Renal cortical epithelial cell (primary cell): Measurements from ENCODE around the gene FXN. TPM values are rescaled to one million over a fixed set of nuclear protein-coding genes. Genes with fewer than 3 reads are reported as not detected.
"Not testable (repeated sequence)": the region's sequence is repeated elsewhere in the genome, so short reads cannot be mapped to it uniquely, and the experiment has no call there.

Experiments used
- DNase-seq: peaks from one replicate; pipeline ENCODE4 v3.0.0-alpha.2; 2011; ENCODE audit warnings: low read depth
- total RNA-seq: library from RNA; depleted of rRNA; stranded (reverse); fragments of >200 nt; gene quantifications from 2 replicates; pipeline ENCODE4 v1.2.3, GENCODE V29; 2014

Gene FXN
- total RNA-seq, 1 donor from 2014 or later: 8.7 TPM

DNA sequence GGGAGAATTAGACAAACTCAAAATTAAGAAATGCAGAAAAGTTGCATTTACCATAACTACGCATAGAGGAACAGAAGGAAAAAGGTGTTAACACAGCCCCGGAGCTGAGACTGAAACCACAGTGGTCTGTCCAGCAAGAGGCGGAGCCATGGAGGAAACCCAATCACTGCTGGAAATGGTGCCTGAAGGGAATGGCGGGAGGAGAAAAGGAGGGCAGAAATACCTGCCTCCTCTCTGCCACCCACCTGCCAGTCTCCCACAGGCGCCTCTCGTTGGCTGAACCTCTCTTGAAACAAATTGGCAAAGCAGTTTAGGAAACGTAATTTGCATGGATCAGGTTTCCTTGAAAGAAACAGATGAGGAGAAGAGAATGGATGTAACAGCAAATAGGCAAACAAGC, 11.9 kb upstream of the FXN start:
- no peak for DNase-seq

DNA sequence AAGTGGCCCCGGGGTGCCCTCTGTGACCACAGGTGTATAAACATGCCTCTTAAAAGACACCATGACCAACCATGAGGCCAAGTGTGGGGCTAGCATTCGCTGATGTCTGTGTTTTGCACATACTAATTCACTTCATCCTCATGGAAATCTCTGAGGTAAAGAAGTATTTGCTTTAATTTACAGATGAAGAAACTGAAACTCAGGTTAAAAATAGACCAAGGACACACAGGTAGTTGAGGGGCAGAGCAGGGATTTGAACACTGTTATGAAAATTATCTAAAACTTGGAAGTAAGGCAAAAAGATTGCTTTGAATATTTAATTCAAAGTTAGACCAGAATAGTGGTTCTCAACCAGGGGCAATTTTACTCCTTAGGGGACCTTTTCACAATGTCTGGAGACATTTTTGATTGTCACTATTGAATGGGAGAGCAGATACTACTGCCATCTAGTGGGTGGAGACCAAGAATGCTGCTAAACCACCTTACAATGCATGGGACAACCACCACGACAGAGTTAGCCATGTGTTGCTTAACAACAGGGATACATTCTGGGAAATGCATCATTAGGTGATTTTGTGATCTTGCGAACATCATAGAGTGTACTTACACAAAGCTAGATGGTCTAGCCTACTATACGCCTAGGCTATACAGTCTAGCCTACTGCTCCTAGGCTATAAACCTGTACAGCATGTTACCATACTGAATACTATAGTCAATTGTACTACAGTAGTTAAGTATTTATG, 8.0 kb upstream of the FXN start:
- DNase-seq: peak; percentile 55

GRCh38 chr9:69028754-69029153, 6.8 kb upstream of the FXN start:
- DNase-seq: no peak

DNA sequence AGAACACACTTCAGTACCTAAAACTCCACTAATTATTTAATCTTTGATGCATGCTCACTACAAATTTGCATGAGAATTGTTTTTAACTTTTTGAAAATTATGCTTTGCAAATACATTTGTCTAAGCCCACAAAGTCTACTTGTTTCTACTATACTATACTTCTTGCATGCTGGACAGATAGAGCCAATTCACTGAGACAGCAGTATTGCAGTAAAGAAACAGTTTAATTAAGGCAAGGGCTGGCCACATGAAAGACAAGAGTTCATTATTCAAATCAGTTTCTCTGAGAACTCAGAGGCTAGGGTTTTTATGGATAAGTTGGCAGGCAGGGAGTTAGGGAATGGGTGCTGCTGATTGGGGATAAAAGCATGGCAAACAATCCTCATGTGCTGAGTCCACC, 6.0 kb upstream of the FXN start:
- DNase-seq: no peak

DNA sequence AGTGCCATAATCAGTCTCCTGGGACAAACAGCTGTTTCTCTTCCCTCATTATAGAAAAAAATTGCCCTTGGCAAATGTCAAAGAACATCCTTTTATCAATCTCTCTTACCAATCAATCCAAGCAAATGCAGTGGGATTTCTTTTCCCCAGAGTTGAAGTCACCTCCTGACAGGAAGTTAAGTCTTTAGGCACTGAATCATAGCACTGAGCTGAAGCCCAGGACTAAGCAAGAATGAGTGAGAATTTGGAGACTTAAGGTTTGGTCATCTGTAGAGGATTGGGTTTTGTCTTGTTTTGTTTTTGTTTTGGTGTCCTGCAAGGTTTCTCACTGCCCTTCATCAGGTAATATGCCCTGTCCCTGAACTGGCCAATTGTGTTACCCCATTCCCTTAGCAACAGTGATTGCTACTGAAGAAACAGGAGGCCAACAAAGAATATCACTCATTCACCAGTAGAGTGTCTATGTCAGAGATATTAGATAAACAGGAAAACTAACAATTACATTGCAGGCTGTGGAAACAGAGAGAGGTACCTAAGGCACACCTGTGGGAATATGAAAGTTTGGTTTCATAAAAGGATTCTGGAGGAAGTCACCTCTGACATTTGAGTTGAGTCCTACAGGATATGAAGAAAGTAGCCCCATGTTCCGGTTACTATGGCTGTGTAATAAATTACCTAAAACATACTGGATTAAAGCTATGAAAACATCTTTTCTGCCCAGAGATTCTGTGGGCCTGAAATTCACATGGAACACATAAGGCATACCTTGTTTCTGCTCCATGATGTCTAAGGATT, 4.5 kb upstream of the FXN start:
- peak; percentile 28 for DNase-seq

DNA sequence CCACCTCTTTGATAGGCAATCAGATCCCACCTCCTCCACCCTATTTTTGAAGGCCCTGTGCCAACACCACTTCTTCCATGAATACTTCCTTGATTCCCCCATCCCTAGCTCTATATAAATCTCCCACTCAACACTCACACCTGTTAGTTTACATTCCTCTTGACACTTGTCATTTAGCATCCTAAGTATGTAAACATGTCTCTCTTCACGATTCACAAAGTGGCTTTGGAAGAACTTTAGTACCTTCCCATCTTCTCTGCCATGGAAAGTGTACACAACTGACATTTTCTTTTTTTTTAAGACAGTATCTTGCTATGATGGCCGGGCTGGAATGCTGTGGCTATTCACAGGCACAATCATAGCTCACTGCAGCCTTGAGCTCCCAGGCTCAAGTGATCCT, 1.5 kb upstream of the FXN start:
- DNase-seq: no peak

DNA sequence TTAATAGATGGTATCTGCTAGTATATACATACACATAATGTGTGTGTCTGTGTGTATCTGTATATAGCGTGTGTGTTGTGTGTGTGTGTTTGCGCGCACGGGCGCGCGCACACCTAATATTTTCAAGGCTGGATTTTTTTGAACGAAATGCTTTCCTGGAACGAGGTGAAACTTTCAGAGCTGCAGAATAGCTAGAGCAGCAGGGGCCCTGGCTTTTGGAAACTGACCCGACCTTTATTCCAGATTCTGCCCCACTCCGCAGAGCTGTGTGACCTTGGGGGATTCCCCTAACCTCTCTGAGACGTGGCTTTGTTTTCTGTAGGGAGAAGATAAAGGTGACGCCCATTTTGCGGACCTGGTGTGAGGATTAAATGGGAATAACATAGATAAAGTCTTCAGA, 757 bp downstream of the FXN start:
- no peak for DNase-seq

DNA sequence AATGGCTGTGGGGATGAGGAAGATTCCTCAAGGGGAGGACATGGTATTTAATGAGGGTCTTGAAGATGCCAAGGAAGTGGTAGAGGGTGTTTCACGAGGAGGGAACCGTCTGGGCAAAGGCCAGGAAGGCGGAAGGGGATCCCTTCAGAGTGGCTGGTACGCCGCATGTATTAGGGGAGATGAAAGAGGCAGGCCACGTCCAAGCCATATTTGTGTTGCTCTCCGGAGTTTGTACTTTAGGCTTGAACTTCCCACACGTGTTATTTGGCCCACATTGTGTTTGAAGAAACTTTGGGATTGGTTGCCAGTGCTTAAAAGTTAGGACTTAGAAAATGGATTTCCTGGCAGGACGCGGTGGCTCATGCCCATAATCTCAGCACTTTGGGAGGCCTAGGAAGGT, 1.2 kb downstream of the FXN start:
- DNase-seq: no peak

DNA sequence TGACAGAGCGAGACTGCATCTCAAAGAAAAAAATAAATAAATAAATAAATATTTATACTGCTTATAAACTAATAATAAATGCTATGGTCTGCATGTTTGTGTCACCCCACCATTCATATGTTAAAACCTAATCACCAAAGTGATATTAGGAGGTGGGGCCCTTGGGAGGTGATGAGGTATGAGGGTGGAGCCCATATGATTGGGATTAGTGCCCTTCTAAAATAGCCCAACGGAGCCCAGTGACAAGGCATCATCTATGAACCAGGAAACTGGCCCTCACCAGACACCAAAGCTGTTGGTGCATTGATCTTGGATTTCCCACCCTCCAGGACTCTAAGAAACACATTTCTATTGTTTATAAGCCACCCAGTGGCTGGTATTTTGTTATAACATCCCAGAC, 5.1 kb downstream of the FXN start:
- DNase-seq: no peak

DNA sequence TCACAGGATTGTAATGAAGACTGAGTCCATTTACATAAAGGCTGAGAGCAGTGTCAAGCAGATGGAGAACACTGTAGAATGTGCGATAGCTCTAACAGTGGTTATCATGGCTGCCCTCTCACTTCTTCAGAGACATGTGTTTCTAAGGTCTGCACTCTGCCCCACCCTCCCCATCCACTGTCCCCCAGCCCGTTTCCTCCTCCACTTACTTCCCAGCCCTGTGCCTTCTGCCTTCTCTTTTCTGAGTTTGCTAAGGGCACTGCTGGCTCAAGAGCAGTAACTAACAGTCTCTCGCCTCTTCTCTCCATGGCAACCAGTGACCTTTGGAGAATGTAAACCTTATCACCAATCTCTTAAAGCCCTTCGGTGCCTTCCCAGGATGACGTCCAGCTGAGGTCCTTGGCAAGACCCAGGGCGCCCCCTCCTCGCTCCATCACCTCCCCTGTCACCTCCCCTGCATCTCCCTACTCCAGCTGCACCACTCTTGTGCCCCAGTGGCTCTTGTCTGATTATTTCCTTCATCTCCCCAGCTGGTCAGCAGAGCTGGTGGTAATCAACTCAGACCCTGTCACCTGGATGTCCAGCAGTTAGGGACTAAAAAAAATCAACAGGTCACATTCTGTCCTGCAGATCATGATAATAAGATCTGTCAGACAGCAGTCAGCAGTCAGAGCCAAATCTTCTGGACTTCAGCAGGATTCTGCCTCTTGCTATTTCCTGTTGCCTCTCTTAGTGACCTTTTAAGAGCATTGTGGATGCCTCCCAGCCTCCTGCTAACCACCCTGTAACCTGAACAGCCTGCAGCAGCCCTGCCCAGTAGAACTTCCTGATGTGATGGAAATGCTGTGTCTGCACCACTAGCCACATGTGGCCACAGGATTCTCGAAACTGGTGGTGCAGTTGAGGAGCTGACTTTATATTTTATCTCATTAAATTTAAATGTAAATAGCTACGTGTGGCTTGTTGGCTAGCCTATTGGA, 9.0 kb downstream of the FXN start:
- peak; percentile 65 for DNase-seq

DNA sequence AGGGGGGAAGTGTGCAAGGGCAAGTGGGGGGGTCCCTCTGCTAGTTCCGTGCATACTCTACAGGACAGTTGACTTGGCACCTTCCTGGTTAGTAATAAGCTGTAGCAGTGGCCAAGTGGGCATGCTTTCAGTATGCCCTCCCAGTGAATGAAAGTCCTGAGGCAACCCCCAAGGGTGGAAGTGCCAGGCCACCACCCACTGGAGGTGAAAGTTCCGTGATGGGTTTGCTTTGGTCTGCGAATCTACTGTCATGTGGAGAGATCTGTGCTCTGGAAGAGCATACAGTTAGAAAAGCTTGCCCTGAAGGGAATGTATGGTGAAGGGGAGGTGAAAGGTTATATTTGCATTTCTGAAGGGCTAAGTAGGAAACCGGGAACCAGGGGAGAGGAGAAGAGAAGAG, 10.3 kb downstream of the FXN start:
- DNase-seq: no peak

- DNase-seq: no peak
Measured at GRCh38 chr9:69046723-69047122, 11.2 kb downstream of the FXN start.

GRCh38 chr9:69047371-69047770, 11.8 kb downstream of the FXN start:
- no peak for DNase-seq

DNA sequence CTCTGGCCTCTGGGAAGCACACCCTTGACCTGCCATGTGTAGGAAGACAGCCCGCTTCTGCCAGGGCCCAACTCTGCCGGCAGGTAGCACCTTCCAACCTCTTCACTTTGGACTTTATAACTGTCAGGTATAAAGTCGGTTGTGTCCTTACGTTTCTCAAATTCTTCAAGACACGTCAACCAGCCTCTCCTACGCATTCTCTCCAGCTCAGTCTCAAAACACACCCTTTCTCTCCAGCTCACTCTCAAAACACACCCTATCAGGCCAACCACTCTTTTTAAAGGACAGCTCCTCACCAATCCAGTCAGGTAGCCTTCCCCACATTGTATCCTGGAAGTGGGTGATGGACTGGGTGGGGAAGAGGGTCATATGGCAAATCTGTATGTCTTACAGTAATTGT, 13.5 kb downstream of the FXN start:
- no peak for DNase-seq

GRCh38 chr9:69050936-69051335, 15.4 kb downstream of the FXN start:
- DNase-seq: not testable (repeated sequence)

DNA sequence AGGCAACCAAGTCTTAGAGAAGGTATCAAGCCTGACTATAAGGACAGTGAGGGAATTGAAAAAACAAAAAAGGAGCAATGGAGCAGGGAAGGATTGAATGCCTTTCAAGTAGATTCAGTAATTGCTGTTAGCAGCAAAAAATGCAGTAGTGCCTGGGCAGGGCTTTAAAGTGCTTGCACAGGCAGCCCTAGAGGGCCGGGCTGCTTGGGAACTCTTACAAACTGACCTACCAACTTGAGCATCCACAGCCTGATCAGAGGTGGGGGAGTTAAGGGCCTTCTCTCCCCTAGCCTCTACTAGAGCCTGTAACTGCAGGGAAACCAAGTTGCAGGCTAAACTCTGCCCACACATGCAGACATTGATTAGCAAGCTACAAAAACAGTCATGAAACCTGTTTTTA, 19.4 kb downstream of the FXN start:
- DNase-seq: no peak

DNA sequence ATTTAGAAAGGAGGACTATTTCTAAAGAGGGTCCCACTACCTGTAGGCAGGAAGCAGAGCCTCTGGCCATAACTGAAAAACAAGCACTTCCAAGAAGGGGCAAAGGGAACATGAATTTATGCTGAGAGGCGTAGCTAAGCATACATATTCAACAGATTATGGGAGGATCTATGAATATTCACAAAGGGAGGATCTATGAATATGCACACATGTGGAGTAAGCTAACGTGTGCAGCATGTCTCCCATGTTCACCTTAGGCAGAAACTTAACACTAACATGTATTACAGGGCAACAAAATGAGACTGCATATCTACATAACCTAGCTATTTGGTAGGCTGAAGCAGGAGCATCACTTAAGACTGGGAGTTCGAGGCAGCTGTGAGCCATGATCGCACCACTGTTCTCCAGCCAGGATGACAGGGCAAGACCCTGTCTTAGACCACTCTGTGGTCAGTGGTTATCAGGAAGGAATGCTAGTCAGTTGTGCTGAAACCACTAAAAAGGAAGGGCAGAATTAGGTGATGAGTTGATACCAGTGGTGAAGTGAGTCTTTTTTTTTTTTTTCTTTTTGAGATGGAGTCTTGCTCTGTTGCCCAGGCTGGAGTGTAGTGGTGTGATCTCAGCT, 20.8 kb downstream of the FXN start:
- no peak for DNase-seq

GRCh38 chr9:69058101-69058500, 22.5 kb downstream of the FXN start:
- no peak for DNase-seq

DNA sequence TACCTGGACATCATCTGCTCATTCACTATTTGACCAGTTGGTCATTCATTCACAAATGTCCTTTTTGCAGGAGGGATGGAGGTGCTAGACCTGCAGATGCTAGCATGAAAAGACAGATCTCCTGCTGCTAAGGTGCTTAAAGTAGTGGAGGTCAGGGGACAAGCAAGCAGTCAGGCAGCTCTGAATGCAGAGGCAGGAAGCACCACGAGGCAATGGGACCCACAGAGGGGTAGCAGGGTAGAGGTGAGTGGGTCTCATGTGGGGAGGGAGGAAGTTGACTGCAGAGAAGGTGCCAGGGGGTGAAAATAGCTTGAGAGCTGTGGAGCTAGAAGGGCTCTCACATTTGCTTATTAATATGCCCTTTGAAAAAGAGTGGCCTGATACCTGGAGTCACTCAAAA, 25.2 kb downstream of the FXN start:
- no peak for DNase-seq

DNA sequence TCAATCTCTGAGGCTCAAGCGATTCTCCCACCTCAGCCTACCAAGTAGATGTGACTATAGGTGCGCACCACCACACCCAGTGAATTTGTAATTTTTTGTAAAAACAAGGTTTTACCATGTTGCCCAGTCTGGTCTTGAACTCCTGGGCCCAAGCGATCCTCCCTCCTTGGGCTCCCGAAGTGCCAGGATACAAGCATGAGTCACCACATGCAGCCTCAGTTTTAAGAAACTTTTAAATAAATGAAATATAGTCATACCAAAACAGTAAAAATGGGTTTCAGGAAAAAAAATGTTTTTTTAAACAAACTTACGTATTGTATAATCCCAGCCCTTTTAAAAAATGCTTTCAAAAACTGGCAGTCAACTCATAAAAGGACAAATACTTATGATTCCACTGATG, 26.6 kb downstream of the FXN start:
- DNase-seq: no peak

GRCh38 chr9:69063839-69064238, 28.3 kb downstream of the FXN start:
- DNase-seq: no peak

- no peak for DNase-seq
Measured at GRCh38 chr9:69065660-69066059, 30.1 kb downstream of the FXN start.
